SHP77 treated with DMSO at 0.1 percent for 48 hours (cell line): ENCODE data around the gene RPS19BP1.

Experiments
- DNase-seq: peaks from one replicate; lab custom pipeline; 2025; lab: John Stamatoyannopoulos, UW

The RPS19BP1 gene

GRCh38 chr22:39532215-39533073 lies at the start of gene RPS19BP1:
RPS19BP1 (minus strand) TSS chr22:39532748; CDS start chr22:39532738, 10 bp downstream.
- DNase-seq: peak; percentile 99

- DNase-seq: no peak
These were observed 48.8 kb upstream of the RPS19BP1 start for GRCh38 chr22:39581303-39581702.

- DNase-seq: no peak
These were observed 48.2 kb upstream of the RPS19BP1 start for GRCh38 chr22:39580795-39581194.

GRCh38 chr22:39580006-39580441 lies 47.5 kb upstream of the RPS19BP1 start:
- no peak for DNase-seq

GRCh38 chr22:39577900-39578299 lies 45.4 kb upstream of the RPS19BP1 start:
- no peak for DNase-seq

GRCh38 chr22:39577366-39577765 lies 44.8 kb upstream of the RPS19BP1 start:
- no peak for DNase-seq

- no peak for DNase-seq
These were observed 43.5 kb upstream of the RPS19BP1 start for GRCh38 chr22:39576027-39576426.

GRCh38 chr22:39575552-39575825 lies 42.9 kb upstream of the RPS19BP1 start:
- DNase-seq: no peak

- no peak for DNase-seq
These were observed 42.4 kb upstream of the RPS19BP1 start for GRCh38 chr22:39574779-39575551.

- no peak for DNase-seq
These were observed 39.0 kb upstream of the RPS19BP1 start for GRCh38 chr22:39571538-39571937.

GRCh38 chr22:39570665-39571064 lies 38.1 kb upstream of the RPS19BP1 start, which contains the start of gene CACNA1I:
CACNA1I (plus strand) TSS chr22:39570753; CDS start chr22:39570753, 0 bp downstream.
- no peak for DNase-seq

- DNase-seq: no peak
These were observed 37.7 kb upstream of the RPS19BP1 start for GRCh38 chr22:39570226-39570625.

- DNase-seq: no peak
These were observed 36.5 kb upstream of the RPS19BP1 start for GRCh38 chr22:39569066-39569465.

GRCh38 chr22:39568278-39568981 lies 35.9 kb upstream of the RPS19BP1 start:
- DNase-seq: no peak

- no peak for DNase-seq
These were observed 34.8 kb upstream of the RPS19BP1 start for GRCh38 chr22:39567135-39567946.

GRCh38 chr22:39565414-39565944 lies 32.9 kb upstream of the RPS19BP1 start:
- no peak for DNase-seq

GRCh38 chr22:39563571-39564428 lies 31.3 kb upstream of the RPS19BP1 start:
- no peak for DNase-seq

GRCh38 chr22:39562839-39563489 lies 30.4 kb upstream of the RPS19BP1 start:
- no peak for DNase-seq

GRCh38 chr22:39560127-39560526 lies 27.6 kb upstream of the RPS19BP1 start:
- no peak for DNase-seq
